HepG2 (cell line): ENCODE data around the gene CYBC1. TPM values are rescaled to one million over a fixed set of nuclear protein-coding genes. Genes with fewer than 3 reads are reported as not detected.

ENCODE experiments used
- CBFB ChIP-seq: sonication (generic); formaldehyde crosslinking; IDR thresholded peaks from 2 replicates; pipeline ENCODE4 v1.4.0; 2020; ENCODE audit warnings: missing genetic modification reagents
- FIP1L1 ChIP-seq: fragments of 200-400 bp; formaldehyde crosslinking; IDR thresholded peaks from 2 replicates; pipeline ENCODE4 v1.6.1; 2018; ENCODE audit warnings: low read depth, mild to moderate bottlenecking, low read length, moderate library complexity, borderline replicate concordance; ENCODE audit not compliant: insufficient read depth
- SPEN ChIP-seq: sonication (generic); formaldehyde crosslinking; IDR thresholded peaks from 2 replicates; pipeline ENCODE4 v1.5.1; 2020; ENCODE audit warnings: low read depth, mild to moderate bottlenecking, missing genetic modification reagents
- TCF12 ChIP-seq, 2 experiments: fragments of 450-650 bp in 1 of 2; sonication (generic) in 1 of 2; formaldehyde crosslinking in 1 of 2; IDR thresholded peaks; 2 replicates each; pipeline versions ENCODE4 v1.6.1 to v1.8.0; 2017 to 2022; ENCODE audit warnings: antibody characterized with exemption in 1 of 2, mild to moderate bottlenecking in 1 of 2, missing genetic modification reagents in 1 of 2, moderate library complexity in 1 of 2
- ZBTB40 ChIP-seq, 2 experiments: fragments of 450-650 bp in 1 of 2; sonication (generic) in 1 of 2; formaldehyde crosslinking in 1 of 2; IDR thresholded peaks; 2 replicates each; pipeline versions ENCODE4 v1.6.1 to v1.8.0; 2016 to 2022; ENCODE audit warnings: antibody characterized with exemption in 1 of 2, mild to moderate bottlenecking in 1 of 2, missing genetic modification reagents in 1 of 2
- ZNF615 ChIP-seq: sonication (generic); formaldehyde crosslinking; IDR thresholded peaks from 2 replicates; pipeline ENCODE4 v1.5.0; 2020; ENCODE audit warnings: mild to moderate bottlenecking, missing genetic modification reagents, borderline replicate concordance
- ZSCAN20 ChIP-seq: sonication (generic); formaldehyde crosslinking; IDR thresholded peaks from 2 replicates; pipeline ENCODE4 v1.4.0; 2020; ENCODE audit warnings: missing genetic modification reagents, mild to moderate bottlenecking, borderline replicate concordance
- polyA plus RNA-seq, 8 experiments: library from polyadenylated mRNA; depleted of rRNA in 3 of 8; stranded (reverse) in 7 of 8; unstranded in 1 of 8; fragments of >200 nt; fragmentation: Illumina TruSeq in 4 of 8; extraction: Trizol in 4 of 8; gene quantifications; 2 replicates each; pipeline versions ENCODE4 v1.2.1 to v1.2.3, GENCODE V29; 2011 to 2016; ENCODE audit warnings: low read depth in 4 of 8, missing spikeins in 1 of 8, mixed read lengths in 1 of 8; ENCODE audit not compliant: insufficient read depth in 1 of 8
- total RNA-seq, 5 experiments: library from RNA; depleted of rRNA; stranded (reverse); fragments of >200 nt; fragmentation: Illumina TruSeq; extraction: Trizol; gene quantifications; 2 replicates each; pipeline ENCODE4 v1.2.3, GENCODE V29; 2016; ENCODE audit warnings: low read depth in 1 of 5
- TF ChIP-seq, protein P1 (sequence below): sonication (generic); formaldehyde crosslinking; IDR thresholded peaks from 2 replicates; pipeline ENCODE4 v1.8.1; 2023; ENCODE audit warnings: mild to moderate bottlenecking, missing genetic modification reagents
- TF ChIP-seq, protein P2 (sequence below), 2 experiments: sonication (generic) in 1 of 2; formaldehyde crosslinking in 1 of 2; IDR thresholded peaks; 2 replicates each; pipeline versions ENCODE4 v1.6.1 to v1.9.0; 2014 to 2022; ENCODE audit warnings: antibody characterized with exemption in 1 of 2, borderline replicate concordance in 1 of 2, inconsistent platforms in 1 of 2, low read depth in 1 of 2, missing genetic modification reagents in 1 of 2

CYBC1 gene
- total and polyA plus RNA-seq, 2 of the 13 experiments (the other 11 are each of a cell fraction or from before 2014, with no cell fraction given) = 43.4 to 44.1 TPM

GRCh38 chr17:82458179-82458884 is 7.8 kb upstream of the CYBC1 start, which contains the start of gene NARF (continued):
- TF ChIP-seq ZBTB40 (IDR thresholded peaks at IDR 0.05) (no peak), ZBTB40 (CRISPR knock-in tag; IDR thresholded peaks at IDR 0.05) (peak; percentile 77), SPEN (CRISPR knock-in tag) (peak; percentile 85), TCF12 (IDR thresholded peaks at IDR 0.05) (no peak), TCF12 (CRISPR knock-in tag; IDR thresholded peaks at IDR 0.05) (peak; percentile 76; the same call in 1 of the 2 replicates), CBFB (CRISPR knock-in tag) (no peak; the same call in none of the 2 replicates), ZNF615 (CRISPR knock-in tag) (no peak; the same call in 1 of the 2 replicates), FIP1L1 (no peak; the same call in 1 of the 2 replicates), ZSCAN20 (CRISPR knock-in tag) (peak; percentile 59; the same call in 1 of the 2 replicates)
- TF ChIP-seq, protein P1, sequence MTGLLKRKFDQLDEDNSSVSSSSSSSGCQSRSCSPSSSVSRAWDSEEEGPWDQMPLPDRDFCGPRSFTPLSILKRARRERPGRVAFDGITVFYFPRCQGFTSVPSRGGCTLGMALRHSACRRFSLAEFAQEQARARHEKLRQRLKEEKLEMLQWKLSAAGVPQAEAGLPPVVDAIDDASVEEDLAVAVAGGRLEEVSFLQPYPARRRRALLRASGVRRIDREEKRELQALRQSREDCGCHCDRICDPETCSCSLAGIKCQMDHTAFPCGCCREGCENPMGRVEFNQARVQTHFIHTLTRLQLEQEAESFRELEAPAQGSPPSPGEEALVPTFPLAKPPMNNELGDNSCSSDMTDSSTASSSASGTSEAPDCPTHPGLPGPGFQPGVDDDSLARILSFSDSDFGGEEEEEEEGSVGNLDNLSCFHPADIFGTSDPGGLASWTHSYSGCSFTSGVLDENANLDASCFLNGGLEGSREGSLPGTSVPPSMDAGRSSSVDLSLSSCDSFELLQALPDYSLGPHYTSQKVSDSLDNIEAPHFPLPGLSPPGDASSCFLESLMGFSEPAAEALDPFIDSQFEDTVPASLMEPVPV (CRISPR knock-in tag) = peak; percentile 84; the same call in 1 of the 2 replicates
- TF ChIP-seq, protein P2, sequence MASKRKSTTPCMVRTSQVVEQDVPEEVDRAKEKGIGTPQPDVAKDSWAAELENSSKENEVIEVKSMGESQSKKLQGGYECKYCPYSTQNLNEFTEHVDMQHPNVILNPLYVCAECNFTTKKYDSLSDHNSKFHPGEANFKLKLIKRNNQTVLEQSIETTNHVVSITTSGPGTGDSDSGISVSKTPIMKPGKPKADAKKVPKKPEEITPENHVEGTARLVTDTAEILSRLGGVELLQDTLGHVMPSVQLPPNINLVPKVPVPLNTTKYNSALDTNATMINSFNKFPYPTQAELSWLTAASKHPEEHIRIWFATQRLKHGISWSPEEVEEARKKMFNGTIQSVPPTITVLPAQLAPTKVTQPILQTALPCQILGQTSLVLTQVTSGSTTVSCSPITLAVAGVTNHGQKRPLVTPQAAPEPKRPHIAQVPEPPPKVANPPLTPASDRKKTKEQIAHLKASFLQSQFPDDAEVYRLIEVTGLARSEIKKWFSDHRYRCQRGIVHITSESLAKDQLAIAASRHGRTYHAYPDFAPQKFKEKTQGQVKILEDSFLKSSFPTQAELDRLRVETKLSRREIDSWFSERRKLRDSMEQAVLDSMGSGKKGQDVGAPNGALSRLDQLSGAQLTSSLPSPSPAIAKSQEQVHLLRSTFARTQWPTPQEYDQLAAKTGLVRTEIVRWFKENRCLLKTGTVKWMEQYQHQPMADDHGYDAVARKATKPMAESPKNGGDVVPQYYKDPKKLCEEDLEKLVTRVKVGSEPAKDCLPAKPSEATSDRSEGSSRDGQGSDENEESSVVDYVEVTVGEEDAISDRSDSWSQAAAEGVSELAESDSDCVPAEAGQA (IDR thresholded peaks at IDR 0.05; ENCODE audit: low read depth) = peak; percentile 78
- TF ChIP-seq, protein P2 (CRISPR knock-in tag; IDR thresholded peaks at IDR 0.05; ENCODE audit: borderline replicate concordance) = 0 out of 2 replicates have a peak, but pooled peaks have one; percentile 29
